Mammary epithelial cell (primary cell): ENCODE results near the gene ENO3.

Experiments used
- CTCF ChIP-seq, 2 donors: IDR thresholded peaks in 1 of 2; conservative IDR thresholded peaks in 1 of 2; 2 replicates each; pipeline ENCODE4 v1.5.1; 2011 to 2012; ENCODE audit warnings: inconsistent platforms in 2 of 2, low read length in 2 of 2, mild to moderate bottlenecking in 2 of 2, control low read depth in 1 of 2, low read depth in 1 of 2; ENCODE audit not compliant: insufficient read depth in 1 of 2; ENCODE audit errors: extremely low read depth in 1 of 2
- EZH2 ChIP-seq: IDR thresholded peaks from 2 replicates; pipeline ENCODE4 v1.6.1; 2012; ENCODE audit warnings: low read length, inconsistent platforms, borderline replicate concordance

- no peak for TF ChIP-seq CTCF (conservative IDR thresholded peaks at IDR 0.05 in 1 of 2, IDR thresholded peaks at IDR 0.05 in 1 of 2; ENCODE audit: extremely low read depth in 1 of 2, insufficient read depth in 1 of 2, low read depth in 1 of 2, low read length in 2 of 2)
- no peak for TF ChIP-seq EZH2
Measured at GRCh38 chr17:4935650-4936049, 15.3 kb upstream of the ENO3 start.
